Bronchial epithelial cell (primary cell): Measurements from ENCODE around the gene CACUL1. TPM values are rescaled to one million over a fixed set of nuclear protein-coding genes. Genes with fewer than 3 reads are reported as not detected.

Source experiments
- DNase-seq: peaks from one replicate; pipeline ENCODE4 v3.0.0-alpha.2; 2010; ENCODE audit warnings: low read depth
- FAIRE-seq: peaks from 2 replicates; lab custom pipeline; 2011; peaks lifted over from hg19 to GRCh38; lab: Jason Lieb, UNC
- H3K27me3 ChIP-seq: 2 replicates; pipeline ENCODE4 v1.5.1; 2011; ENCODE audit warnings: low read length; ENCODE audit not compliant: control insufficient read depth, insufficient read depth
- H3K36me3 ChIP-seq: 2 replicates; pipeline ENCODE4 v1.5.1; 2011; ENCODE audit warnings: low read length; ENCODE audit not compliant: control insufficient read depth, insufficient read depth
- H3K4me3 ChIP-seq: 2 replicates; pipeline ENCODE4 v1.5.1; 2011; ENCODE audit warnings: mild to moderate bottlenecking, low read depth, low read length, control low read depth
- CTCF ChIP-seq: IDR thresholded peaks from 2 replicates; pipeline ENCODE4 v1.5.1; 2011; ENCODE audit warnings: mild to moderate bottlenecking, moderate library complexity, low read length, control low read depth, inconsistent platforms; ENCODE audit not compliant: insufficient read depth, severe bottlenecking
- total RNA-seq: library from RNA; depleted of rRNA; stranded (reverse); fragments of >200 nt; gene quantifications from 2 replicates; pipeline ENCODE4 v1.2.1, GENCODE V29; 2014

Gene CACUL1
- total RNA-seq, 1 donor from 2014 or later, result 18.2 TPM

- no peak for TF ChIP-seq CTCF
- FAIRE-seq, result no peak
- Histone ChIP-seq H3K4me3 (no peak overlapping the region), H3K27me3 (peaks cover 1% of the 10 kb centered on the region), H3K36me3 (no peaks in the 10 kb centered on the region)
- DNase-seq, result no peak
Measured at GRCh38 chr10:118767297-118768040, 12.7 kb upstream of the CACUL1 start.

DNA sequence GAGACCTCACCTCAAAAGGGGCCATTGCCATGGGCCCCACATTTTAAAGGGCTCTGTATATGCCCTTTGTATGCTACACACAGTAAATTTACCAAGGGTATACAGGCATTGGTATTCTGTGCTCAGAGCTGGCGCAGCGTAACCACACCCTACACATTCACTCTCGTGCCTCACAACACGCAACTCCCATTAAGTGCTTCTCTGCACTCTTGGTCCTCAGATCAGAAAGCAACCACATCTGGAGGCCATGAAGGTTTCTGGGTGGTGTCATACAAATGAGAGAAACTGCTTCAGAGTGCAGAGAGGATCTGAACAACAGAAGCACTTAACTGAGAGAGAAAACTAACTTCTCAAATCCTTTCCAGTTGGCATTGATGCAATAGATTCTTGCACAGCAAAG, 9.4 kb upstream of the CACUL1 start:
- TF ChIP-seq CTCF, result no peak
- no peak for DNase-seq
- Histone ChIP-seq H3K4me3 (no peak overlapping the region), H3K36me3 (no peaks in the 10 kb centered on the region), H3K27me3 (peaks cover 3% of the 10 kb centered on the region)
- no peak for FAIRE-seq

DNA sequence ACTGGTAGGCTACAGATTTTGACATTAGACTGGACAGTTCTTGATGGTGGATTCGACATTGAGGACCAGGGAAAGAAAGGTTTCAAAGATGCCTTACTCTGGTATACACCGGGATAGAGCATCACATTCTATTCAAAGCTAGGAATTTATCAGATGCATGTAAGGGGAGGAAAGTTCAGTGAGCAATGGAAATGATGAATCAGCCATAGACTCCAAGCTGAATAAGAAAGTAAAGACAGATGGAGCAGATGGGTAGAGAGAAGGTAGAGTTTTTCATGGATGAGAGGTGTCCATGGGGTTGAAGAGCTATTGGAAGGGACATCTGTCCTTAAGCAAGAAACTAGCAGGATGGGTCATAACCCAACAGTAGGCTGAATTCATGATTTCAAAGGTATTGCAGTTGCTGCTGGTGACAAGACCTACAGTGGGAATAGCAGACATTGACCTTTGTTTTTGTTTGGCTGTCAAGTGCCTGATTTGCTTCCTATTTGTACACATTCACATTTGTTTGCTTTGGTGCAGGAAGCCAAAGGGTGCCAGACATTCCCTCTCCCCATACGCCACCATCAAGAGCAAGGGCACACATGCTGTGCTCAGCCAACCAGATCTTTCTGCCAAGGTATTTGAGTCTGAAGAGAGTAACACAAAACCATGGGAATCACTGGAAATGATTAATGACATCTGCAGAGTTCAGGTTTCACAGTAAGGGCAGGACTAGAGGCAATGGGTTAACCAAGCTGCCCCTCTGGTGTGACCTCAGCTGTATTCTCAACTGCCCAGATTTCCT, 8.6 kb upstream of the CACUL1 start:
- Histone ChIP-seq H3K36me3 (no peaks in the 10 kb centered on the region), H3K4me3 (no peak overlapping the region), H3K27me3 (peaks cover 3% of the 10 kb centered on the region)
- no peak for DNase-seq
- no peak for FAIRE-seq
- TF ChIP-seq CTCF, result no peak

DNA sequence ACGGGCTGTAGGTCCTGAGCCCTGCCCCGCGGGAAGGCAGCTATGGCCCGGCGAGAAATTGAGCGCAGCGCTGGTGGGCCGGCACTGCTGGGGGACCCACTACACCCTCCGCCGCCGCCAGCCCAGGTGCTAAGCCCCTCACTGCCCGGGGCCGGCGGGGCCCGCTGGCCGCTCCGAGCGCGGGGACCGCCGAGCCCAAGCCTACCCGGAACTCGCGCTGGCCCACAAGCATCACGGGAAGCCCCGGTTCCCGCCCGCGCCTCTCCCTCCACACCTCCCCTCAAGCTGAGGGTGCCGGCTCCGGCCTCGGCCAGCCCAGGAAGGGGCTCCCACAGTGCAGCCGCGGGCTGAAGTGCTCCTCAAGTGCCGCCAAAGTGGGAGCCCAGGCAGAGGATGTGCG, 5.5 kb upstream of the CACUL1 start:
- FAIRE-seq (no peak), DNase-seq (no peak)
- TF ChIP-seq CTCF, result no peak
- Histone ChIP-seq H3K27me3 (peaks cover 3% of the 10 kb centered on the region), H3K36me3 (no peaks in the 10 kb centered on the region), H3K4me3 (no peak overlapping the region)

- no peak overlapping the region for H3K4me3 ChIP-seq
- no peak for TF ChIP-seq CTCF
- no peak for FAIRE-seq
- H3K27me3 ChIP-seq, result peaks cover 3% of the 10 kb centered on the region
- no peaks in the 10 kb centered on the region for H3K36me3 ChIP-seq
- no peak for DNase-seq
Measured at GRCh38 chr10:118758449-118758848, 3.7 kb upstream of the CACUL1 start.
